ENCODE data around the gene SFMBT1.

The SFMBT1 gene

GRCh38 chr3:52880047-52880446 lies 165.8 kb downstream of the SFMBT1 start:
- no peak for DNase-seq

GRCh38 chr3:52879581-52879980 lies 166.3 kb downstream of the SFMBT1 start:
- no peak for DNase-seq

- no peak for DNase-seq
Measured at GRCh38 chr3:52879090-52879489, 166.8 kb downstream of the SFMBT1 start.

GRCh38 chr3:52877085-52877484 lies 168.8 kb downstream of the SFMBT1 start:
- DNase-seq, result no peak

GRCh38 chr3:52874864-52875587 lies 170.8 kb downstream of the SFMBT1 start:
- no peak for DNase-seq

GRCh38 chr3:52874160-52874701 lies 171.6 kb downstream of the SFMBT1 start:
- no peak for DNase-seq

GRCh38 chr3:52873433-52874159 lies 172.3 kb downstream of the SFMBT1 start:
- no peak for DNase-seq

- DNase-seq, result no peak
Measured at GRCh38 chr3:52872245-52872644, 173.6 kb downstream of the SFMBT1 start.

GRCh38 chr3:52871761-52872160 lies 174.1 kb downstream of the SFMBT1 start:
- DNase-seq, result no peak

- no peak for DNase-seq
Measured at GRCh38 chr3:52870471-52870870, 175.4 kb downstream of the SFMBT1 start.

- no peak for DNase-seq
Measured at GRCh38 chr3:52866427-52866826, 179.4 kb downstream of the SFMBT1 start.

- DNase-seq, result no peak
Measured at GRCh38 chr3:52865994-52866393, 179.9 kb downstream of the SFMBT1 start.

- no peak for DNase-seq
Measured at GRCh38 chr3:52860424-52860768, 185.5 kb downstream of the SFMBT1 start.

- no peak for DNase-seq
Measured at GRCh38 chr3:52859686-52860423, 186.0 kb downstream of the SFMBT1 start.

- no peak for DNase-seq
Measured at GRCh38 chr3:52857864-52858263, 188.0 kb downstream of the SFMBT1 start.

- DNase-seq, result no peak
Measured at GRCh38 chr3:52857133-52857532, 188.7 kb downstream of the SFMBT1 start.

GRCh38 chr3:52856666-52857065 lies 189.2 kb downstream of the SFMBT1 start:
- DNase-seq, result no peak

- DNase-seq, result no peak
Measured at GRCh38 chr3:52854013-52854412, 191.9 kb downstream of the SFMBT1 start.
